Erythroblast (primary cell): ENCODE results near the gene NNAT.

Experiments
- GATA1 ChIP-seq: IDR thresholded peaks from 2 replicates; pipeline ENCODE4 v1.6.1; 2011; ENCODE audit warnings: low read depth, mild to moderate bottlenecking, control low read depth, low read length, moderate library complexity
- POLR2A ChIP-seq: IDR thresholded peaks from 2 replicates; pipeline ENCODE4 v1.6.1; 2011; ENCODE audit warnings: mild to moderate bottlenecking, low read length

DNA sequence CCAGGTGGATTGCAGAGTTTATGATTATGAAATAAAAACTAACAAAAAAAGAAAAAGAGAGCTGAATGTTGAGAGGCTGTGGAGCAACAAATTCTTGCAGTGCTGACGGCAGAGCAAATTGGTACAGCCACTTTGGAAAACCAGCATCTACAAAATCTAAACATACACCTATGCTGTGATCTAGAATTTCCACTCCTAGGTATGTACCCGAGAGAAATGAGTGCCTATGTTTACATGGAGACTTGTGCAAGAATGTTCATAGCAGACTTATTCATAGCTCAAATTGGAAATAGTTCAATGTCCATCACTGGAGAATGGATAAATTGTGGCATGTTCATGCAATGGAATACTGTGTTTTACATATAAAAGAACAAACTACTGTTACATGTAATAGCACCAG is 9.6 kb downstream of the NNAT start:
- TF ChIP-seq POLR2A (no peak), GATA1 (no peak)
